DND-41 (cell line): ENCODE data around the gene LAS1L.

Experiments
- EZH2 ChIP-seq: IDR thresholded peaks from 3 replicates; pipeline ENCODE4 v1.6.1; 2012; ENCODE audit warnings: borderline replicate concordance, low read depth, mild to moderate bottlenecking, moderate library complexity, low read length, inconsistent platforms; ENCODE audit not compliant: severe bottlenecking
- TF ChIP-seq, protein P1 (sequence below): IDR thresholded peaks from 2 replicates; pipeline ENCODE4 v1.5.1; 2012; ENCODE audit warnings: borderline replicate concordance, low read length, moderate library complexity, mild to moderate bottlenecking; ENCODE audit not compliant: poor library complexity, severe bottlenecking; ENCODE audit errors: extremely low read depth

DNA sequence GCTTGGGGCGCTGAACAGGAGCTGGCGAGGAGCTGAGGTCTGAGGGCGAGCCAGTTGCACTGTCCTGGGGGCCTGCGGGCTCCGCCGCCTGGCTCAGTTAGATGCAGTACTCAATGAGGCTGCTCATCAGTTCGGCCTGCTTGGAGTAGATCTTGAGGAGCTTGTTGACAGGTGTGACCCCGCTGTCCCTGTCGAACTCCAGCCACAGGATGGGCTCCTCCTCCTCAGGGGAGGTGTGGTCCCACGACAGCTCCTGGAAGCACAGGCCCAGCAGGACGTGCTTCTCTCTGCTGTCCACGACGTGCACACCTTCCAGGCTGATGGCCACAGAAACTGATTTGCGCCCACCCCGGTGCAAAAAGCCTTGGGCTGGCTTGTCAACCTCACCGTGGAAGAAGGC lies 16.5 kb upstream of the LAS1L start:
- TF ChIP-seq, protein P1, sequence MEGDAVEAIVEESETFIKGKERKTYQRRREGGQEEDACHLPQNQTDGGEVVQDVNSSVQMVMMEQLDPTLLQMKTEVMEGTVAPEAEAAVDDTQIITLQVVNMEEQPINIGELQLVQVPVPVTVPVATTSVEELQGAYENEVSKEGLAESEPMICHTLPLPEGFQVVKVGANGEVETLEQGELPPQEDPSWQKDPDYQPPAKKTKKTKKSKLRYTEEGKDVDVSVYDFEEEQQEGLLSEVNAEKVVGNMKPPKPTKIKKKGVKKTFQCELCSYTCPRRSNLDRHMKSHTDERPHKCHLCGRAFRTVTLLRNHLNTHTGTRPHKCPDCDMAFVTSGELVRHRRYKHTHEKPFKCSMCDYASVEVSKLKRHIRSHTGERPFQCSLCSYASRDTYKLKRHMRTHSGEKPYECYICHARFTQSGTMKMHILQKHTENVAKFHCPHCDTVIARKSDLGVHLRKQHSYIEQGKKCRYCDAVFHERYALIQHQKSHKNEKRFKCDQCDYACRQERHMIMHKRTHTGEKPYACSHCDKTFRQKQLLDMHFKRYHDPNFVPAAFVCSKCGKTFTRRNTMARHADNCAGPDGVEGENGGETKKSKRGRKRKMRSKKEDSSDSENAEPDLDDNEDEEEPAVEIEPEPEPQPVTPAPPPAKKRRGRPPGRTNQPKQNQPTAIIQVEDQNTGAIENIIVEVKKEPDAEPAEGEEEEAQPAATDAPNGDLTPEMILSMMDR, result no peak
- TF ChIP-seq EZH2, result no peak
